ENCODE measurements around the gene WASF2. TPM values are rescaled to one million over a fixed set of nuclear protein-coding genes. Genes with fewer than 3 reads are reported as not detected.
A peak's percentile ranks its signal among the peaks of the same experiment; 100 is the strongest.

Gene WASF2
- total and polyA plus RNA-seq, 2 of the 8 experiments (the other 6 are each of a cell fraction or from before 2014, with no cell fraction given) = 32.1 to 86.6 TPM

DNA sequence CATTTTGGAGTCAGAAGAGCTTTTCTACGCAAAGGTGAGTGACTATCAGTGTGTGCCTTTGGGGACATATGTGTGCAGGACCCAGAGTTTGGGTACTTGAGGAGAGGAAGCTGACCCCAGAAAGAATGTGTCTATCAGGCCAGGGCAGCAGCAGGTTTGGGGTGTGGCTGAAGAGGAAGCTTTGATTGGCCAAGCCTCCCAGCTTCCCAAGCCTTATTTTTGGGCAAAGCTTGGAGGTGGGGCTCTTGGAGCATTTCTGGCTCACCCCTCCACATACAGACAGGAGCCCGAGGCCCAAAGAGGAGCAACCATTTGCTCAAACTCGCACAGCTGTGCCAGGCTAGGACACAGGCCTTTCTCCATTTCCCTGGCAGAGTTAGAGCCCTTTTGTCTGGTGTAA, 92.9 kb downstream of the WASF2 start:
- Histone ChIP-seq H2BK12ac (ENCODE audit: low read depth, low read length) (no peak overlapping the region), H3K4me2 (ENCODE audit: insufficient read depth in 1 of 2, low read depth in 2 of 2, low read length in 2 of 2) (no peak overlapping the region), H2BK5ac (ENCODE audit: low read depth, low read length) (no peak overlapping the region), H3K4me3 (ENCODE audit: extremely low read depth in 1 of 4, insufficient read depth in 2 of 4, low read depth in 3 of 4, low read length in 4 of 4) (no peak overlapping the region), H4K20me1 (replicated peaks in 1 of 2; ENCODE audit: control insufficient read depth in 1 of 2, insufficient read depth in 2 of 2, low read length in 2 of 2) (peaks cover 2 to 10% of the 10 kb centered on the region in 2 experiments), H2BK120ac (replicated peaks; ENCODE audit: low read depth, low read length) (no peak overlapping the region), H2AK5ac (ENCODE audit: low read depth, low read length) (no peak overlapping the region), H3K18ac (ENCODE audit: extremely low read depth, low read length) (no peak overlapping the region; the same call in 1 of the 2 replicates), H3K56ac (replicated peaks; ENCODE audit: insufficient read length, low read depth, low read length) (no peak overlapping the region), H3K23me2 (ENCODE audit: low read depth, low read length) (peaks cover 4% of the 10 kb centered on the region), H3K4ac (replicated peaks; ENCODE audit: insufficient read length, low read depth, low read length) (no peak overlapping the region), H2BK15ac (ENCODE audit: low read length) (no peak overlapping the region; the same call in 1 of the 2 replicates), H3K27me3 (replicated peaks in 1 of 4; ENCODE audit: control insufficient read depth in 3 of 4, extremely low read depth in 1 of 4, insufficient read depth in 3 of 4, low read length in 3 of 4) (no peaks in the 10 kb centered on the region), H3K9me3 (ENCODE audit: insufficient read depth in 2 of 2, low read depth in 1 of 2, low read length in 1 of 2) (no peaks in the 10 kb centered on the region), H4K91ac (replicated peaks; ENCODE audit: insufficient read length, low read length) (no peak overlapping the region), H2AFZ (ENCODE audit: low read length) (no peak overlapping the region), H2BK20ac (ENCODE audit: low read length) (peak overlapping the region; percentile 72; the same call in 1 of the 2 replicates), H3K4me1 (replicated peaks in 1 of 4; ENCODE audit: control insufficient read depth in 3 of 4, insufficient read depth in 4 of 4, low read length in 3 of 4) (peaks cover 4 to 25% (median 7%) of the 10 kb centered on the region in 4 experiments), H4K8ac (ENCODE audit: extremely low read depth, insufficient read depth, low read length) (no peak overlapping the region), H3K9ac (replicated peaks in 1 of 4; ENCODE audit: extremely low read depth in 1 of 4, low read depth in 3 of 4, low read length in 3 of 4) (no peak overlapping the region), H3K79me1 (ENCODE audit: low read depth, low read length) (no peaks in the 10 kb centered on the region), H4K5ac (ENCODE audit: insufficient read length, low read depth, low read length) (no peak overlapping the region), H3K27ac (ENCODE audit: low read depth, low read length) (no peak overlapping the region), H3K36me3 (ENCODE audit: control insufficient read depth in 2 of 4, insufficient read depth in 4 of 4, low read length in 3 of 4) (no peaks in the 10 kb centered on the region), H3K23ac (ENCODE audit: insufficient read length) (no peak overlapping the region), H3K79me2 (ENCODE audit: control insufficient read depth in 1 of 2, insufficient read depth in 2 of 2, low read length in 2 of 2) (no peaks in the 10 kb centered on the region), H3K14ac (ENCODE audit: insufficient read length) (no peak overlapping the region)
- no peak for DNase-seq (ENCODE audit: low read depth in 1 of 2, low spot score in 2 of 2)
- ChIA-PET CTCF (ENCODE audit: partially characterized antibody) (interaction anchor here (0.6 to 37.8 kb wide), 31 partner anchors 9 to 352 kb away, joined by 3 to 863 read pairs (median 4); partner anchors contain the start of genes AHDC1, GPR3 and MAP3K6), POLR2A (ENCODE audit: partially characterized antibody) (interaction anchor here (0.8 to 2.1 kb wide), 6 partner anchors 39 to 210 kb away, joined by 3 to 8 read pairs (median 4); partner anchors contain the start of gene SYTL1)
- no peak for FAIRE-seq
- 95% methylated on average over 3 of the region's 3 CpGs; no CpG with 5 or more reads in 1 of the 2 experiments for WGBS, 2 experiments (ENCODE audit: extremely low coverage in 1 of 2, insufficient coverage in 1 of 2, insufficient read length in 1 of 2, insufficient replicate concordance in 2 of 2, low coverage in 1 of 2, low lambda C conversion rate in 2 of 2, missing lambda C conversion rate in 1 of 2)
- TF ChIP-seq ASH2L (IDR thresholded peaks at IDR 0.05; ENCODE audit: low read length) = no peak
- no peak for TF ChIP-seq TEAD4 (IDR thresholded peaks at IDR 0.05; ENCODE audit: low read depth, low read length)
- no peak for TF ChIP-seq GTF2F1 (IDR thresholded peaks at IDR 0.05; ENCODE audit: borderline replicate concordance, low read depth, low read length)
- no peak for TF ChIP-seq TCF12 (IDR thresholded peaks at IDR 0.05; ENCODE audit: low read depth, low read length)
- no peak for TF ChIP-seq BRCA1 (IDR thresholded peaks at IDR 0.05; ENCODE audit: low read depth, low read length)
- no peak for TF ChIP-seq SAP30 (IDR thresholded peaks at IDR 0.05; ENCODE audit: insufficient read depth, insufficient replicate concordance, low read length)
- no peak for TF ChIP-seq CTBP2 (IDR thresholded peaks at IDR 0.05; ENCODE audit: borderline replicate concordance, insufficient read depth, insufficient read length, low read length)
- no peak for TF ChIP-seq FOSL1 (IDR thresholded peaks at IDR 0.05; ENCODE audit: insufficient read depth, low read depth, low read length)
- no peak for TF ChIP-seq CBX5 (IDR thresholded peaks at IDR 0.05; ENCODE audit: low read depth, low read length)
- TF ChIP-seq POU5F1 (IDR thresholded peaks at IDR 0.05; ENCODE audit: low read depth, low read length) = no peak
- TF ChIP-seq YY1 (IDR thresholded peaks at IDR 0.05; ENCODE audit: low read depth, low read length) = no peak
- TF ChIP-seq ATF2 (IDR thresholded peaks at IDR 0.05; ENCODE audit: low read length) = no peak

All from H1 (cell line).